ENCODE measurements around the gene SRI.
"Not testable (repeated sequence)": the region's sequence is repeated elsewhere in the genome, so short reads cannot be mapped to it uniquely, and the experiment has no call there.

SRI gene, protein sequence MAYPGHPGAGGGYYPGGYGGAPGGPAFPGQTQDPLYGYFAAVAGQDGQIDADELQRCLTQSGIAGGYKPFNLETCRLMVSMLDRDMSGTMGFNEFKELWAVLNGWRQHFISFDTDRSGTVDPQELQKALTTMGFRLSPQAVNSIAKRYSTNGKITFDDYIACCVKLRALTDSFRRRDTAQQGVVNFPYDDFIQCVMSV

DNA sequence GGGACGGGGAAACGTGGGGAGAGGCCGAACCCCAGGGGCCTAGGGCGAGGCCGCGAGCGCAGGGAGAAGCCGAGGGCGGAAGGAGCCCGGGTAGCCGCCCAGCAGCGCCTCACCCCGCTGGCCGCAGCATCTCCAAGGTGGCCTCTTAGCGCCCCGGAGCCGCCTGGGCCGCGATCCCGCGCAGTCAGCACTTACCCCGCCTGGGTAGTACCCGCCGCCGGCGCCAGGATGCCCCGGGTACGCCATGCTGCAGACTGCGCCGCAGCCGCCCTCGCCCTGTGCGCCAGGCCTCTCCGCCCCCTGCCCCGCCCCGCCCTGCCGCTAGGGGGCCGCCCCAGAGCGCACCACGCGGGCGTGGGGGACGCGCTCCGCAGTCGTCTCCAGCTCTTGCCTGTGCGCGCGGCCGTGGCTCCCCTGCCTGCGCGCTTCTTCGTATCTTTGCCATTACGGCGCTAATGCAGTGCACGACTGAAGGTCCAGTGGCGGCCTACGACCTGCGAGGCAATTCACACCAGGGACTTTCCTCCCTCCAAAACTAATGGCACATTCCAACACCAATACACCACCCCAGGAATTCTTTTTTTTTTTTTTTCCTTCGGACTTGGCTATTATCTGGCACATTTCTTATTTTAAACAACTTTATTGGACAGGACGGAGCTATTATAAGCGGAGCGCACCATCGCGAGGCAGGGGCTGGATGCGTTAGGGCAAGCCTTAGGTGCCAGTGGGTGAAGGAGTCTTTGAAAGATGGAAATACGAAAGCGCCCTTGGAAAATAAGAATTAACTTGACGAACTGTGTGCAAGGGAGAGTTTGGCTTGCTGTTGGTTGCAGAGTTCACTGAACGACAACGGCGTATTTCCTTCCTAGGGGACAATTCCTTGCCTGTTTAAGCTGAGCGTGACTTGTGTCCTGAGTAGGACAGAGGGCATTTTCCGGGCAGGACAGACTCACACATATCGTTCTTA lies at the start of gene SRI:
Gene SRI (minus strand): TSS at position 258 of the 967 bp plus-strand sequence. CDS start 12 bp downstream, at position 246.
- H3K27me3 Mint-ChIP-seq (ENCODE audit: low read depth): no peaks in the 10 kb centered on the region
- peak within 1 kb of the TSS; percentile 97 to 99 (median 98) for H3K27ac Mint-ChIP-seq
- H3K4me3 Mint-ChIP-seq: peak within 1 kb of the TSS; percentile 91 to 96 (median 95)
- TF ChIP-seq, protein P1, sequence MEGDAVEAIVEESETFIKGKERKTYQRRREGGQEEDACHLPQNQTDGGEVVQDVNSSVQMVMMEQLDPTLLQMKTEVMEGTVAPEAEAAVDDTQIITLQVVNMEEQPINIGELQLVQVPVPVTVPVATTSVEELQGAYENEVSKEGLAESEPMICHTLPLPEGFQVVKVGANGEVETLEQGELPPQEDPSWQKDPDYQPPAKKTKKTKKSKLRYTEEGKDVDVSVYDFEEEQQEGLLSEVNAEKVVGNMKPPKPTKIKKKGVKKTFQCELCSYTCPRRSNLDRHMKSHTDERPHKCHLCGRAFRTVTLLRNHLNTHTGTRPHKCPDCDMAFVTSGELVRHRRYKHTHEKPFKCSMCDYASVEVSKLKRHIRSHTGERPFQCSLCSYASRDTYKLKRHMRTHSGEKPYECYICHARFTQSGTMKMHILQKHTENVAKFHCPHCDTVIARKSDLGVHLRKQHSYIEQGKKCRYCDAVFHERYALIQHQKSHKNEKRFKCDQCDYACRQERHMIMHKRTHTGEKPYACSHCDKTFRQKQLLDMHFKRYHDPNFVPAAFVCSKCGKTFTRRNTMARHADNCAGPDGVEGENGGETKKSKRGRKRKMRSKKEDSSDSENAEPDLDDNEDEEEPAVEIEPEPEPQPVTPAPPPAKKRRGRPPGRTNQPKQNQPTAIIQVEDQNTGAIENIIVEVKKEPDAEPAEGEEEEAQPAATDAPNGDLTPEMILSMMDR (IDR thresholded peaks at IDR 0.05; ENCODE audit: unreplicated experiment in 3 of 3): peak; percentile 91 to 96 (median 91)
- peaks cover 26% of the 10 kb centered on the region for H3K4me1 Mint-ChIP-seq
- H3K9me3 Mint-ChIP-seq: no peaks in the 10 kb centered on the region
- peaks cover 12% of the 10 kb centered on the region for H3K36me3 Mint-ChIP-seq (ENCODE audit: low read depth)

DNA sequence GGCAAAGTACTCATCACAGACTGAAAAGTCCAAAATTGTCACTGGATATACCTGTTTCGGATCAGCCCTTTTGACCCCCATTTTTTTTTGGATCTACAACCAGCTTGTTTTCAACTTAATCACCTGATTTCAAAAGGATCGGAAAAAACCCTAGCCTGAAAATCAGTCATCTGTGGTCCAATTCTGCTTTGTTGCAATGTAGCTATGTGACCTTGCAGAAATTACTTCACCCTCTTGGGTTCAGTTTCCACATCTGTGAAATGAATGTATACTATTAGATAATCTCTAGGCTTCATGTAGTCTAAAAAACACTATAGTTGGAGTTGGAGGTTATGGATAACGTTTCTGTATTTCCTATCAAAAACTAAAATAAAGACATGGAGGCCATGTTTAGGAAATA lies 49.7 kb upstream of the SRI start:
- Mint-ChIP-seq H3K27me3 (ENCODE audit: low read depth) (peaks cover 5% of the 10 kb centered on the region), H3K9me3 (peaks cover 6% of the 10 kb centered on the region), H3K36me3 (ENCODE audit: low read depth) (peaks cover 5% of the 10 kb centered on the region), H3K4me1 (peaks cover 4% of the 10 kb centered on the region), H3K4me3 (no peak overlapping the region), H3K27ac (no peak overlapping the region)
- TF ChIP-seq, protein P1 (IDR thresholded peaks at IDR 0.05; ENCODE audit: unreplicated experiment in 3 of 3): no peak

DNA sequence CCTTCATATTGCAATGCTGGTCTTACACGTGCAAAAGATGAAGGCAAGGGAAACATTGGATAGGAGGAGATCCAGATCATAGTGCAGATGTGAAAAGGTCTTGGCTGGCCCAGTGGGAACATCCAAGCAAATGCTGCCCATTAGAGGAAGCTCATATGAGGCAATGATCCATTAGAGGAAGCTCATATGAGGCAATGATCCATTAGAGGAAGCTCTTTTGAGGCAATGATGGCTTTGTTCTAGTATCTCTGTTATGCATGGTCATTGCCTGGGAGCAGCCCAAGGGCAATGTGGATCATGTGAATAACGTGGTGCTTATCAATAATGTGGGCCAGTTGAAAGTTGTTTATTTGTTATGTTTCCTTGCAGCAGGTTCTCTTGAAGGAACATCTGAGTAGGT lies 49.0 kb upstream of the SRI start:
- TF ChIP-seq, protein P1 (IDR thresholded peaks at IDR 0.05; ENCODE audit: unreplicated experiment in 3 of 3): no peak
- H3K27ac Mint-ChIP-seq: no peak overlapping the region

DNA sequence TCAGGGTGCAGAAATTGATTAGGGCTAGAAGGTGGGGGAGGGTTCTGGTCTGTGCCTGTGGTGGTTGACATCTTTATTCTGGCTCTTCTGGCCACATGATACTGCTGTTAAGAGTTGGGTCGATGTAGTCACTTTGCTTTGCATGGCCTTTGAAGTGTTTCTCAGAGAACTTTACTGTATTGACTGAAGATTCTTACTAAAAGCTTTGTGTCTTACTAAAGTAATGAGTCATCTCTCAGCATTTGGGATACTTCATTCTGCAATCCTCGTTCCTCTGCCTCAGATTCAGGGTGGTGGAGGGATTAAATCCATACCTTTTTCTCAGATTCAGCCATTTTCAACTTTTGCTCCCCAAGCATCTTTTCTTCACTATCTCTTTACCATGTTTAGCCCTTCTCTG lies 48.2 kb upstream of the SRI start:
- peaks cover 11% of the 10 kb centered on the region for H3K4me1 Mint-ChIP-seq
- H3K27ac Mint-ChIP-seq: no peak overlapping the region
- H3K4me3 Mint-ChIP-seq: no peak overlapping the region
- peaks cover 5% of the 10 kb centered on the region for H3K27me3 Mint-ChIP-seq (ENCODE audit: low read depth)
- peaks cover 10% of the 10 kb centered on the region for H3K9me3 Mint-ChIP-seq
- TF ChIP-seq, protein P1 (IDR thresholded peaks at IDR 0.05; ENCODE audit: unreplicated experiment in 3 of 3): no peak
- H3K36me3 Mint-ChIP-seq (ENCODE audit: low read depth): peaks cover 5% of the 10 kb centered on the region

More for the DNA sequence above, 49.0 kb upstream of the SRI start:
- Mint-ChIP-seq H3K4me1 (peaks cover 7% of the 10 kb centered on the region), H3K36me3 (ENCODE audit: low read depth) (peaks cover 5% of the 10 kb centered on the region), H3K4me3 (no peak overlapping the region), H3K27me3 (ENCODE audit: low read depth) (peaks cover 5% of the 10 kb centered on the region), H3K9me3 (peaks cover 8% of the 10 kb centered on the region)

DNA sequence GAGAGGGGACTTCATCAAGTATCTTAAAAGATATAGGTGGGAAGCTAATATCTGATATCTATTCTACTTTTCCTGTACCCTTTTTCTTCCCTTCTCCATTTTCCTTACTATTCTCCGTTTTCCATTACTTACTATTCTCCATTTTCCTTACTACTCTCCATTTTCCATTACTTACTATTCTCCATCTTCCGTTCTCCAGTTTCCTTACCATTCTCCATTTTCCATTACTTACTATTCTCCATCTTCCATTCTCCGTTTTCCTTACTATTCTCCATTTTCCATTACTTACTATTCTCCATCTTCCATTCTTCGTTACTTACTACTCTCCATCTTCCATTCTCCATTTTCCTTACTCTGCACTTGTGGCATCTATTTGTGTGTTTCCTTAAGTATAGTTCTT lies 47.6 kb upstream of the SRI start:
- peaks cover 10% of the 10 kb centered on the region for H3K9me3 Mint-ChIP-seq
- no peak overlapping the region for H3K27ac Mint-ChIP-seq
- H3K4me3 Mint-ChIP-seq: no peak overlapping the region
- H3K36me3 Mint-ChIP-seq (ENCODE audit: low read depth): peaks cover 5% of the 10 kb centered on the region
- TF ChIP-seq, protein P1 (IDR thresholded peaks at IDR 0.05; ENCODE audit: unreplicated experiment in 3 of 3): no peak
- H3K27me3 Mint-ChIP-seq (ENCODE audit: low read depth): peaks cover 5% of the 10 kb centered on the region
- peaks cover 11% of the 10 kb centered on the region for H3K4me1 Mint-ChIP-seq

DNA sequence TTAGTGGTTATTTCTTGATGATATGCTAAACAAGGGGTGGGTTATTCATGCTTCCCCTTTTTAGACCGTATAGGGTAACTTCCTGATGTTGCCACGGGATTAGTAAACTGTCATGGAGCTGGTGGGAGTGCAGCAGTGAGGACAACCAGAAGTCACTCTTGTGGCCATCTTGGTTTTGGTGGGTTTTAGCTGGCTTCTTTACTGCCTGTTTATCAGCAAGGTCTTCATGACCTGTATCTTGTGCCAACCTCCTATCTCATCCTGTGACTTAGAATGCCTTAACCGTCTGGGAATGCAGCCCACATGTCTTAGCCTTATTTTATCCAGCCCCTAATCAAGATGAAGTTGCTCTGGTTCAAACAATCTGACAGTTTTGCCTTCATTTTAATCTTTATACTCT lies 45.1 kb upstream of the SRI start:
- peaks cover 11% of the 10 kb centered on the region for H3K4me1 Mint-ChIP-seq
- not testable (repeated sequence) for H3K27me3 Mint-ChIP-seq (ENCODE audit: low read depth); H3K36me3 Mint-ChIP-seq (ENCODE audit: low read depth); H3K9me3 Mint-ChIP-seq; H3K4me3 Mint-ChIP-seq; H3K27ac Mint-ChIP-seq

Data from nephron (organoid).